Measurements from ENCODE around the gene MAN1A1.
"Not testable (repeated sequence)": the region's sequence is repeated elsewhere in the genome, so short reads cannot be mapped to it uniquely, and the experiment has no call there.

Gene MAN1A1

GRCh38 chr6:119349361-119350201 lies at the start of gene MAN1A1:
MAN1A1 (minus strand) TSS chr6:119349761; CDS start chr6:119349065, 696 bp downstream.
- peak; percentile 73 for DNase-seq (ENCODE audit: low read depth, low spot score)

DNA sequence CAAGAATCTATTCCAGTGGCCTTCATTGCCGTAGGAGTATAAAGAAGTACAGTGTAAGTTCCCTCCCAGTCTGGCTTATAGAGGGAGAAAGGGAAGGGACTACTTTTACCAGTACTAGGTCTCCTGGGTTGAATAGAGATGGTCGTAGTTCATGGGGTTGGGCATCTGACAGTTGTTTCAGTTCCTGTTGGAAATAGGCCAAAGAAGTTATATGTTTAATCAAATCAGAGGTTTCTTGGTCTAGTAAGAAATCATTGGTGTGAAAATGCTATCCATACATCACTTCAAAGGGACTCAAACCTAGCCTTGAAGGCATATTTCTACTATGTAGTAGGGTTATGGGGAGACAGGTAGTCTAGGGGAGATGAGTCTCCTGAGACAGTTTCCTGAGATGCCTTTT lies 45.6 kb upstream of the MAN1A1 start:
- DNase-seq (ENCODE audit: low read depth, low spot score): no peak

GRCh38 chr6:119390247-119390793 lies 40.8 kb upstream of the MAN1A1 start:
- DNase-seq (ENCODE audit: low read depth, low spot score): no peak

DNA sequence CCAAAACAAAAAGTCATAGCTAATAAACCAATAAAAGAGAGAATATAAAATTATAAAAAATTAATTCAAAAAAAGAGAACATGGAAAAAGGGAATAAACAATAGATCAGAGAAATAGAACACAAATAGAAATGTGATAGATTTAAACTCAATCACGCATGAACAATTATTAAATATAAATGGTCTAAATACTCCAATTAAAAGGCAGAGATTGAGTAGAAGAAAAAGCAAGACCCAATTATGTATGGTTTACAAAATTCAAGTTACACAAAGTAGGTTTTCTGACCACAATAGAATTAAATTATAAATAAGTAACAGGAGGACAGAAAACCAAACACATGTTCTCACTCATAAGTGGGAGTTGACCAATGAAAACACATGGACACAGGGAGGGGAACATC lies 36.4 kb upstream of the MAN1A1 start:
- DNase-seq (ENCODE audit: low read depth, low spot score): no peak

- no peak for DNase-seq (ENCODE audit: low read depth, low spot score)
Observed at GRCh38 chr6:119384444-119384843, 34.9 kb upstream of the MAN1A1 start.

GRCh38 chr6:119379809-119380208 lies 30.2 kb upstream of the MAN1A1 start:
- DNase-seq (ENCODE audit: low read depth, low spot score): no peak

- not testable (repeated sequence) for DNase-seq (ENCODE audit: low read depth, low spot score)
Observed at GRCh38 chr6:119377043-119377442, 27.5 kb upstream of the MAN1A1 start.

GRCh38 chr6:119370080-119370479 lies 20.5 kb upstream of the MAN1A1 start:
- no peak for DNase-seq (ENCODE audit: low read depth, low spot score)

- no peak for DNase-seq (ENCODE audit: low read depth, low spot score)
Observed at GRCh38 chr6:119368921-119369320, 19.4 kb upstream of the MAN1A1 start.

GRCh38 chr6:119361209-119361608 lies 11.6 kb upstream of the MAN1A1 start:
- no peak for DNase-seq (ENCODE audit: low read depth, low spot score)

DNA sequence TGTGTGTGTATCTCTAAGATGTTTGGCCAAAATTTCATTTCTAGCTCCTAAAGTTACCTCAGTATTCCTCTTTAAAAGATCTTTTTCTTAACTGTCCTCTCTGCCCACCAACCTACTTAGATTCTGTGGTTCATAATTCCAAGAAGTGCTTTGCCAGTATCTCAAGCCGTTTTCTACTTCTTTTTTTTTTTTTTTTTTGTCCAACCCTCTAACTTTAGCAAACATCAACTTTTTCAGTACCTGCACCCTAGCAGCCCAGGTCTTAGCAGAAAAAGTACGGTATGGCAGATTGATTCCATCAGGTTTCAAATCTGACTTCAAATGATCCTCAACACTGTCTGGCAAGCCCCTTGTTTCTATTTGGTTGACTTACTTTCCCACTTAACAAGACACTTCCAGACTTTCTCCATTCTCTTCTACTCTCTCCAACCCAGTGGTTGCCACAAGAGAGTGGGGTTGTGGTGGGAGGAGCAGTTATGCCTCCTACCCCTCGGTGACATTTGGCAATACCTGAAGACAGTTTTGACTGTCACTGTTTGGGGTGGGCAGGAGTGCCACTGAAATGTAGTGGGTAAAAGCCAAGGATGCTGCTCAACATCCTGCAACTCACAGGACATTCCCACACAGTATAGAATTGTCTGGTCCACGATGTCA lies 10.8 kb upstream of the MAN1A1 start:
- DNase-seq (ENCODE audit: low read depth, low spot score): no peak

- DNase-seq (ENCODE audit: low read depth, low spot score): no peak
Observed at GRCh38 chr6:119355890-119356289, 6.3 kb upstream of the MAN1A1 start.

- no peak for DNase-seq (ENCODE audit: low read depth, low spot score)
Observed at GRCh38 chr6:119355157-119355556, 5.6 kb upstream of the MAN1A1 start.

DNA sequence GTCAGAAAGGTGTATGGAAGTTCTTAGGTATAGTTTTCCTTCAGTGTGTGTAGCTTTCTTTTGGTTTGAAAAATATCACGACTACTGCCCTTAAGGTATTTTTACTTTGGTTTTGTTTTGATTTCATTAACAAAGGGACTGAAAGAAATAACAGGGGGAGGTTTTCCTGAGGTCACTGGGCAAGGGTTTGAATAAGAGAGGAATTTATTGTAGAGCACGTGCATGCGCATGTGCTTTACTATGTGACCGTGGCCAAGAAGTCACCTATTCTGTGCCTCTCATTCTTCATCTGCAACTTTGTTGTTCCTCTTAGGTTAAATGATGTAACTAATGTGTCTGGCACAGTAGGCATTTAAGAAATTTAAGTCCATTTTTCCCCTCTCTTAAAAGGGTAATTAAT lies 4.1 kb upstream of the MAN1A1 start:
- no peak for DNase-seq (ENCODE audit: low read depth, low spot score)

DNA sequence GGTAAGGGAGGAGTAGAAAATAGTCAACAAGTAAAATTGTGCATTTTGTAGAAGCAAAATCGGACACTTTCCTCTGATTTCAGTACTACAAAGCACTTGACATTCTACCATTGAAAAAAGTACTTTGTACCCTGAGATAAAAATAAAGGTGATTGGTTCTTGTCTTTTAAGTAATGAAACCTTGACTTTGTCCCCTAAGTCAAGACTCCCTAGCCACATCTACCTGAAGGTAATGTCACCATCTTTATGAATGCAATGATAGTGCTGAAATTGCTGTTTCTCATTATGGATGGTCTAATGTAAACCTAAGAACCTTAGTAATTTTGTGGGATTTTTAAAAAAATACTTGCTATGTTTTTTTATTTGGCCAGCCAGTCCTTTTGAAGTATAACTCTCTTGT lies 2.4 kb upstream of the MAN1A1 start:
- DNase-seq (ENCODE audit: low read depth, low spot score): no peak

DNA sequence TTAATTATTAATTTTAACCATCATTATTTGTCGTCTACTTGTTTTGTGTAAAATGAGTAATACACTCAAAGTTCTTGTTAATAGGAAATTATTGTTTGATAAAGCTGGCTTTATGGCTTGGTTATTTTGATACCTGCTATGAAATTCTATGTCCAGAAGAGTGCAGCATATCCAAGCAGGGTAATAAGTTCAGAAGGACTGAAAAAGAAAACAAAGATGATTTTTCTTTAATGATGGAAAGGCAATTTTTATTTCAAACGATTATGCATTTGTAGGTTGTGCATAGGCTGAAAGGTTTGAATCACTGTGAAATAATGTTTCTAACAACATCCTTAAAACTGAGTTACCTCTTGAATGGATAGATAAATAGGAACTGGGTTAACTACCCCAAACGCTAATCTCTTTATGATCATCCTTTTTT lies 1.4 kb upstream of the MAN1A1 start:
- no peak for DNase-seq (ENCODE audit: low read depth, low spot score)

DNA sequence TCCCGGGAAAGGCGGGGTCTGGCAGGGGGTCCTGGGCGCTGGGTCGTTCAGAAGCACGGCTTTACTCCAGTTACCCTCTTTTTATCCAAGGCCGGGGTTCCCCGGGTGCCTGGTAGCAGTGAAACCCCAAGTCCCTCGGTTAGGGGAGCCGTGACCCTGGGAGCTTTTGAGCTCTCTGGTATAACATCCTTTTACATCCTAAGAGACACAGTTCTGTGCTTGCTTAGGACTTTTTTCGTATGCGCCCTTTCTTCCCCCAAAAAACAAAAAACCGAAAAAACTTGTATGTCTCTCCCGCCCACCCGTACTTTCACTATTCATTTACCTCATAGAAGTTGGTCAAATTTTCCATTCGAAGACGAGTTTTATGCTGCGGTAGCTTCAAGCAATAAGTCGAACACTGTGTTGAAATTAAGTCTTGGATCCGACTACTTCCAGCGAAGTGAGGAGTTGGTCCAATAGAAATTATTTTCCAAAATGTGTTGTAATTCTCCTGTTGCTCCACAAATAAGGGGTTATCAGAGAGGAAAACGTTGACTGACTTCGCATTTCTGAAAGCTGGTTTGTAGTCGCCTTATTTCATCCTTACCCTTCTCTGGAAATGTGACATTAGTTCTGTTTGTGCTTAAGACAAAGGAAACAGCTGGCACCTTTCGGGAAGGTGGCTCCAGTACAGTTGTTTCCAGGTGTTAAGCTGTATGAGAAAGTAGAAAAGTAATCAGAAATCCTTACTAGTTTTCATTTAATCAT lies 816 bp upstream of the MAN1A1 start:
- peak; percentile 23 for DNase-seq (ENCODE audit: low read depth, low spot score)

DNA sequence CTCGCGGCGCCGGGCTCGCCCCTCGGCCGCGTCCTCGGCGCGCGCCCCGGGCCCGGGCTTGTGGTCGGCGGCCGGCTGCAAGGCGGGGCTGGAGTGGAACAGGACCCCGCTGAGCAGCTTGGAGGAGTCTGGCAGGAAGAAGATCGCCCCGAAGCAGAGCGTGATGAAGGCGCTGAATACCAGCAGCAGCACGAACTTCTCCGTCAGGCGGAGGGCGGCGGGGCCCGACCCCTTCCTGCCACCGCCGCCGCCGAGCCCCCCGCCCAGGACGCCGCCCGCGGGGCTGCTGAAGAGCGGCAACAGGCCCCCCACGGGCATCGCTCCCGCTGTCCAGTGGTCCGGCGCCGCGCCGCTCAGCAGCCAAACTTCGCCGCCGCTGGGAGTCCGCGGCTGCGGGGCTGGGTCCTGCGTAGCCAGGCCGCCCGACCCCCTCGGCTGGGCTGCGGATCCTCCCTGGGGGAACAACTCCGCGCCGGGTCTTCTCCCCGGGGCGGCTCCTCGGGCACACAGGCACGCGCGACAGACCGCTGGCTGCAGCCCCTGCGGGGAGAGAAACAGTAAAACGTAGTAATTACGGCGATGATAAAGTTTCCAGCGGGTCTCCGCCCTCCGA lies 707 bp downstream of the MAN1A1 start:
- DNase-seq (ENCODE audit: low read depth, low spot score): no peak

GRCh38 chr6:119348096-119348747 lies 1.3 kb downstream of the MAN1A1 start:
- DNase-seq (ENCODE audit: low read depth, low spot score): no peak

- no peak for DNase-seq (ENCODE audit: low read depth, low spot score)
Observed at GRCh38 chr6:119347466-119348095, 2.0 kb downstream of the MAN1A1 start.

GRCh38 chr6:119346936-119347335 lies 2.6 kb downstream of the MAN1A1 start:
- DNase-seq (ENCODE audit: low read depth, low spot score): no peak
